Progenitor cell of endocrine pancreas (in vitro differentiated cells): ENCODE data around the gene ZNF467. TPM values are rescaled to one million over a fixed set of nuclear protein-coding genes. Genes with fewer than 3 reads are reported as not detected.

Experiments
- DNase-seq: peaks from one replicate; pipeline ENCODE4 v3.0.0; 2021; ENCODE audit warnings: low spot score; ENCODE audit not compliant: unreplicated experiment
- H3K27ac Mint-ChIP-seq: 2 replicates; pipeline ENCODE4 v1.8.0; 2021; ENCODE audit warnings: mild to moderate bottlenecking, moderate library complexity, mixed read lengths
- H3K27me3 Mint-ChIP-seq: 2 replicates; pipeline ENCODE4 v1.8.0; 2021; ENCODE audit warnings: mixed read lengths
- H3K36me3 Mint-ChIP-seq: 2 replicates; pipeline ENCODE4 v1.8.0; 2022; ENCODE audit warnings: mixed read lengths; ENCODE audit not compliant: insufficient read depth
- H3K4me1 Mint-ChIP-seq: 2 replicates; pipeline ENCODE4 v1.8.0; 2021; ENCODE audit warnings: low read depth, mixed read lengths
- H3K4me3 Mint-ChIP-seq: 2 replicates; pipeline ENCODE4 v1.8.0; 2021; ENCODE audit warnings: low read depth, mild to moderate bottlenecking, moderate library complexity, mixed read lengths
- H3K9me3 Mint-ChIP-seq: 2 replicates; pipeline ENCODE4 v1.8.0; 2021; ENCODE audit warnings: low read depth, mixed read lengths
- total RNA-seq: library from RNA; stranded (reverse); gene quantifications from 2 replicates; pipeline ENCODE4 v1.2.1, GENCODE V29; 2021
- TF ChIP-seq, protein P1 (sequence below): fragments of 200-600 bp; sonication (generic); IDR thresholded peaks from one replicate; pipeline ENCODE4 v1.5.0; 2021; ENCODE audit warnings: antibody characterized with exemption, mild to moderate bottlenecking; ENCODE audit not compliant: unreplicated experiment

ZNF467 gene
- total RNA-seq, 1 donor from 2014 or later, result 16.1 TPM

DNA sequence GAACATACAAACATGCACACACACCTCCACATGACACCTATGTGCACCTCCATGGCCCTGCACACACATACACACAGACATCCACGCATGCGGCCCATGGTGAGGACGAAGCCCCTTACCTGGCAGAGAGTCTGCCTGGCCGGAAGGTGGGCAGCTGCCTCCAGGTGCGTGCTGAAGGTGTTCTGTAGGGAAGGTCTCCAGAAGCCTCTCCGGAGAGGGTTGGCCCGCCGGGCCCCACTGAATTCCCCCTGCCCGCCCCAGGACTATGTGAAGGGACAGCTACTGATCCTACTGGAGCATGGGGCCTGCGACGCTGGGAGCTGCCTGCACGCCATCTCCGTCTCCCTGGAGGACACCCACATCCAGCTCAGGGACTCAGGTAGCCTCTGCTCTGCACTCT is 8.5 kb upstream of the ZNF467 start:
- TF ChIP-seq, protein P1, sequence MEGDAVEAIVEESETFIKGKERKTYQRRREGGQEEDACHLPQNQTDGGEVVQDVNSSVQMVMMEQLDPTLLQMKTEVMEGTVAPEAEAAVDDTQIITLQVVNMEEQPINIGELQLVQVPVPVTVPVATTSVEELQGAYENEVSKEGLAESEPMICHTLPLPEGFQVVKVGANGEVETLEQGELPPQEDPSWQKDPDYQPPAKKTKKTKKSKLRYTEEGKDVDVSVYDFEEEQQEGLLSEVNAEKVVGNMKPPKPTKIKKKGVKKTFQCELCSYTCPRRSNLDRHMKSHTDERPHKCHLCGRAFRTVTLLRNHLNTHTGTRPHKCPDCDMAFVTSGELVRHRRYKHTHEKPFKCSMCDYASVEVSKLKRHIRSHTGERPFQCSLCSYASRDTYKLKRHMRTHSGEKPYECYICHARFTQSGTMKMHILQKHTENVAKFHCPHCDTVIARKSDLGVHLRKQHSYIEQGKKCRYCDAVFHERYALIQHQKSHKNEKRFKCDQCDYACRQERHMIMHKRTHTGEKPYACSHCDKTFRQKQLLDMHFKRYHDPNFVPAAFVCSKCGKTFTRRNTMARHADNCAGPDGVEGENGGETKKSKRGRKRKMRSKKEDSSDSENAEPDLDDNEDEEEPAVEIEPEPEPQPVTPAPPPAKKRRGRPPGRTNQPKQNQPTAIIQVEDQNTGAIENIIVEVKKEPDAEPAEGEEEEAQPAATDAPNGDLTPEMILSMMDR, result no peak
- Mint-ChIP-seq H3K36me3 (no peaks in the 10 kb centered on the region), H3K27ac (no peak overlapping the region), H3K4me1 (no peaks in the 10 kb centered on the region), H3K9me3 (no peaks in the 10 kb centered on the region), H3K4me3 (no peak overlapping the region), H3K27me3 (peaks cover 19% of the 10 kb centered on the region)
- DNase-seq, result no peak

DNA sequence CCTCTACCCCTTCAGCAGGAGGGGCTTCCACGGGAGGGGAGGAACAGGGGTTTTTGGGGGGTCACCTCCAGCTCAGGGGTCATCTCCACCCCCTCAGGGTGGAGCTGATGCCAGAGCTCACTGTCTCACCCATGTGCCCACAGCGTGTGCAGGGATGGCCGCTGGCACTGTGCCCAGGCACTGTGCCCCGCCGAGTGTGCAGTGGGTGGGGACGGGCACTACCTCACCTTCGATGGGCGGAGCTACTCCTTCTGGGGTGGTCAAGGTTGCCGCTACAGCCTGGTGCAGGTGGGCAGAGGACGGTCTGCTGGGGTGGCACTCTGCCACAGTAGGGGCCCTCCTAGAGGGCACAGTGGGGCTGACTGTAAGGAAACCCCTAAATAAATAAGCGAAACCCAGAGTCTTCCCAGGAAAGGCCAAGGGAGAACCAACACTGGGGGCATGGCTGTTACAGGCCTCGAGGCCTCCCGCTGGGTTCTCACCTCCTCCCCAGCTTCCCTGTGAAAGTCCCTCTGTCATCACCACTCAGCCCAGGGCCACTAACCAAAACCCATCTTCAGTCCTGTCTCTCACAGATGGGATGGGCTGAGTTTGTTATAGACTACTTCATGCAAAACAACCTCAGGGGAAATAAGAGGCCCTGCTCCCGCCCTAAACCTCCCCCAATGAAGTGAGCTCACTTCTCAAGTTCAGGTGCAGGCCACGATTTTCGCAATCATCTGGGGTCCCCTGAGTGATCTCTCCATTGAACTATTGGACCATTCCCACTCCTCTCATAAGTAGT is 7.4 kb upstream of the ZNF467 start:
- Mint-ChIP-seq H3K4me3 (no peak overlapping the region), H3K36me3 (no peaks in the 10 kb centered on the region), H3K4me1 (no peaks in the 10 kb centered on the region), H3K9me3 (no peaks in the 10 kb centered on the region), H3K27ac (no peak overlapping the region), H3K27me3 (peaks cover 20% of the 10 kb centered on the region)
- DNase-seq, result no peak
- TF ChIP-seq, protein P1, result no peak

DNA sequence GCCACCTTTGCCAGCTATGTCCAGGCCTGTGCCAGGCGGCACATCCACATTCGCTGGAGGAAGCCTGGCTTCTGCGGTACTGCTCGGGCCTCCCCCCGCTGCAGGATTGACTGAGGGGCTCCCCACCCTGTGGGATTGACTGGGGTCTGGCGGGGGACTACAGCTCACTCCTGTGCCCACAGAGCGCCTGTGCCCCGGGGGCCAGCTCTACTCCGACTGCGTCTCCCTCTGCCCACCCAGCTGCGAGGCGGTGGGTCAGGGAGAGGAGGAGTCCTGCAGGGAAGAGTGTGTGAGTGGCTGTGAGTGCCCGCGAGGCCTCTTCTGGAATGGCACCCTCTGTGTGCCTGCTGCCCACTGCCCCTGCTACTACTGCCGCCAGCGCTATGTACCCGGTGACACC is 6.7 kb upstream of the ZNF467 start:
- H3K9me3 Mint-ChIP-seq, result no peaks in the 10 kb centered on the region
- no peak overlapping the region for H3K4me3 Mint-ChIP-seq
- H3K4me1 Mint-ChIP-seq, result no peaks in the 10 kb centered on the region
- no peak overlapping the region for H3K27ac Mint-ChIP-seq
- H3K36me3 Mint-ChIP-seq, result no peaks in the 10 kb centered on the region
- H3K27me3 Mint-ChIP-seq, result peaks cover 25% of the 10 kb centered on the region
- DNase-seq, result no peak
- TF ChIP-seq, protein P1, result no peak

DNA sequence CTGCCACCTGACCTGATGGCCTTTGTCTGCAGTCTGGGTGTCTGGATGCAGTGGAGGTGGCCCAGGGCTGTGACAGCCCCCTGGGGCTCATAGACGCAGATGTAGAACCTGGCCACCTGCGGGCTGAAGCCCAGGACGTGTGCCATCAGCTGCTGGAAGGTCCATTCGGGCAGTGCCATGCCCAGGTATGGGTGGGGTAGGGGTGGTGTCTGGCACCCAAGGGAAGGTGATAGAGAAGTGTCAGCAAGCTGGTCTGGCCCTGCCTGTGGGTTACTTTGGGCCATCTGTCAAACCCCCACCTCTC is 6.1 kb upstream of the ZNF467 start:
- no peak overlapping the region for H3K4me3 Mint-ChIP-seq
- no peaks in the 10 kb centered on the region for H3K9me3 Mint-ChIP-seq
- H3K4me1 Mint-ChIP-seq, result peaks cover under 1% of the 10 kb centered on the region
- no peak for DNase-seq
- peaks cover 31% of the 10 kb centered on the region for H3K27me3 Mint-ChIP-seq
- no peaks in the 10 kb centered on the region for H3K36me3 Mint-ChIP-seq
- H3K27ac Mint-ChIP-seq, result no peak overlapping the region
- TF ChIP-seq, protein P1, result no peak

DNA sequence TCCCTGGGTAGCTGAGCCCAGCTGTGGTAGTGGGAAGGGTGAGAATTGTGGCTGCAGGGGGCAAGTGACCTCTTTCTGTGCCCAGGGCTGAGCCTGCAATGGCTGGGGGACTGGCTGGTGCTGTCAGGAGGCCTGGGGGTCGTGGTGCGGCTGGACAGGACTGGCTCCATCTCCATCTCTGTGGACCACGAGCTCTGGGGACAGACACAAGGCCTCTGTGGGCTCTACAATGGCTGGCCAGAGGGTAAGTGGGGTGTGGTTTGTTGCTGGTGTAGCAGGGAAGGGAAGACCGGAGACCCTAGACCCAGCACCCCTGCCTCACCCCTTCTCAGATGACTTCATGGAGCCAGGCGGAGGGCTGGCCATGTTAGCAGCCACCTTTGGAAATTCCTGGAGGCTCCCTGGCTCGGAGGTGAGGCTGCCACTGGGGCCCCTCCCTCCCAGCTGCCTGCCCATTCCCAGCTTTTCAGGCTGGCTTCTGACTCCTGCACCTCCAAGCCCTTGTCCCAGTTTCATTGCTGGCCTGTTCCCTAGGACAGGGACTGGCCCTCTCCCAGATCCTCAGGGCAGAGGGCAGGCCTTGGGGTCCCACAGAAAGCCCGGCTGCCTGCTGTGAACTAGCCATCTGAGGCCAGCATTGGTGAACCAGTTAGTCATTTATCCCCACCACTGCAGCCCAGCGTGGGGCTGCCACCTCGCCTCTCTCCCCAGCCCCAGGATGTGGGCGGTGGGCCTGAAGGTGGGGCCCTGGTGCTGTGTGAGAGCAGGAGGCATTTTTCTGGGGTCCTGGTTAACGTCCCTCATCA is 5.5 kb upstream of the ZNF467 start:
- no peaks in the 10 kb centered on the region for H3K36me3 Mint-ChIP-seq
- H3K27me3 Mint-ChIP-seq, result peaks cover 35% of the 10 kb centered on the region

More for the DNA sequence above, 5.5 kb upstream of the ZNF467 start:
- DNase-seq, result no peak
- Mint-ChIP-seq H3K27ac (no peak overlapping the region), H3K4me1 (peaks cover 2% of the 10 kb centered on the region), H3K4me3 (no peak overlapping the region), H3K9me3 (no peaks in the 10 kb centered on the region)
- TF ChIP-seq, protein P1, result no peak
